ENCODE data around the gene TNIK.
"Not testable (repeated sequence)": the region's sequence is repeated elsewhere in the genome, so short reads cannot be mapped to it uniquely, and the experiment has no call there.

TNIK gene

GRCh38 chr3:171446301-171446700, 13.9 kb downstream of the TNIK start:
- DNase-seq (ENCODE audit: low read depth in 2 of 2), result no peak

GRCh38 chr3:171445620-171446204, 14.5 kb downstream of the TNIK start:
- DNase-seq (ENCODE audit: low read depth in 2 of 2), result no peak

GRCh38 chr3:171444001-171444690, 16.1 kb downstream of the TNIK start:
- DNase-seq (ENCODE audit: low read depth in 2 of 2), result no peak

- no peak for DNase-seq (ENCODE audit: low read depth in 2 of 2)
These were observed 16.8 kb downstream of the TNIK start for GRCh38 chr3:171443211-171443957.

- DNase-seq (ENCODE audit: low read depth in 2 of 2), result no peak
These were observed 18.0 kb downstream of the TNIK start for GRCh38 chr3:171442184-171442583.

- no peak for DNase-seq (ENCODE audit: low read depth in 2 of 2)
These were observed 18.8 kb downstream of the TNIK start for GRCh38 chr3:171441381-171441780.

- no peak for DNase-seq (ENCODE audit: low read depth in 2 of 2)
These were observed 20.2 kb downstream of the TNIK start for GRCh38 chr3:171439996-171440395.

- no peak for DNase-seq (ENCODE audit: low read depth in 2 of 2)
These were observed 23.0 kb downstream of the TNIK start for GRCh38 chr3:171437115-171437756.

GRCh38 chr3:171436380-171436779, 23.8 kb downstream of the TNIK start:
- DNase-seq (ENCODE audit: low read depth in 2 of 2), result no peak

GRCh38 chr3:171435757-171436156, 24.4 kb downstream of the TNIK start:
- no peak for DNase-seq (ENCODE audit: low read depth in 2 of 2)

GRCh38 chr3:171435143-171435542, 25.1 kb downstream of the TNIK start:
- DNase-seq (ENCODE audit: low read depth in 2 of 2), result no peak

GRCh38 chr3:171432548-171432947, 27.7 kb downstream of the TNIK start:
- DNase-seq (ENCODE audit: low read depth in 2 of 2), result no peak

- no peak for DNase-seq (ENCODE audit: low read depth in 2 of 2)
These were observed 28.7 kb downstream of the TNIK start for GRCh38 chr3:171431550-171431949.

- DNase-seq (ENCODE audit: low read depth in 2 of 2), result no peak
These were observed 29.7 kb downstream of the TNIK start for GRCh38 chr3:171430530-171430929.

- no peak for DNase-seq (ENCODE audit: low read depth in 2 of 2)
These were observed 30.6 kb downstream of the TNIK start for GRCh38 chr3:171429635-171430034.

- no peak for DNase-seq (ENCODE audit: low read depth in 2 of 2)
These were observed 31.3 kb downstream of the TNIK start for GRCh38 chr3:171428892-171429291.

GRCh38 chr3:171428321-171428787, 31.9 kb downstream of the TNIK start:
- DNase-seq (ENCODE audit: low read depth in 2 of 2), result no peak

GRCh38 chr3:171427771-171428320, 32.4 kb downstream of the TNIK start:
- no peak for DNase-seq (ENCODE audit: low read depth in 2 of 2)

- not testable (repeated sequence) for DNase-seq (ENCODE audit: low read depth in 2 of 2)
These were observed 36.1 kb downstream of the TNIK start for GRCh38 chr3:171424063-171424462.

- not testable (repeated sequence) for DNase-seq (ENCODE audit: low read depth in 2 of 2)
These were observed 37.4 kb downstream of the TNIK start for GRCh38 chr3:171422855-171423254.

- DNase-seq (ENCODE audit: low read depth in 2 of 2), result no peak
These were observed 39.5 kb downstream of the TNIK start for GRCh38 chr3:171420667-171421066.

- no peak for DNase-seq (ENCODE audit: low read depth in 2 of 2)
These were observed 40.7 kb downstream of the TNIK start for GRCh38 chr3:171419457-171419856.
